NB4 (cell line): ENCODE results near the gene CNTD1.
A peak's percentile ranks its signal among the peaks of the same experiment; 100 is the strongest.
"Not testable (repeated sequence)": the region's sequence is repeated elsewhere in the genome, so short reads cannot be mapped to it uniquely, and the experiment has no call there.

Source experiments
- DNase-seq: peaks from one replicate; pipeline ENCODE4 v3.0.0; 2010; ENCODE audit warnings: low read depth
- H3K4me3 ChIP-seq: one replicate; pipeline ENCODE4 v1.5.1; 2011; ENCODE audit warnings: mild to moderate bottlenecking, low read depth, low read length, moderate library complexity
- MYC ChIP-seq: IDR thresholded peaks from 2 replicates; pipeline ENCODE4 v1.6.1; 2011; ENCODE audit warnings: low read depth, low read length
- POLR2A ChIP-seq: IDR thresholded peaks from 2 replicates; pipeline ENCODE4 v1.6.1; 2011; ENCODE audit warnings: mild to moderate bottlenecking; ENCODE audit not compliant: insufficient read length; ENCODE audit errors: extremely low read depth
- TF ChIP-seq, protein P1 (sequence below): IDR thresholded peaks from 2 replicates; pipeline ENCODE4 v1.6.1; 2011; ENCODE audit warnings: low read depth, low read length
- TF ChIP-seq, protein P2 (sequence below): IDR thresholded peaks from one replicate; pipeline ENCODE4 v1.5.1; 2012; ENCODE audit warnings: low read depth, low read length

CNTD1 gene

DNA sequence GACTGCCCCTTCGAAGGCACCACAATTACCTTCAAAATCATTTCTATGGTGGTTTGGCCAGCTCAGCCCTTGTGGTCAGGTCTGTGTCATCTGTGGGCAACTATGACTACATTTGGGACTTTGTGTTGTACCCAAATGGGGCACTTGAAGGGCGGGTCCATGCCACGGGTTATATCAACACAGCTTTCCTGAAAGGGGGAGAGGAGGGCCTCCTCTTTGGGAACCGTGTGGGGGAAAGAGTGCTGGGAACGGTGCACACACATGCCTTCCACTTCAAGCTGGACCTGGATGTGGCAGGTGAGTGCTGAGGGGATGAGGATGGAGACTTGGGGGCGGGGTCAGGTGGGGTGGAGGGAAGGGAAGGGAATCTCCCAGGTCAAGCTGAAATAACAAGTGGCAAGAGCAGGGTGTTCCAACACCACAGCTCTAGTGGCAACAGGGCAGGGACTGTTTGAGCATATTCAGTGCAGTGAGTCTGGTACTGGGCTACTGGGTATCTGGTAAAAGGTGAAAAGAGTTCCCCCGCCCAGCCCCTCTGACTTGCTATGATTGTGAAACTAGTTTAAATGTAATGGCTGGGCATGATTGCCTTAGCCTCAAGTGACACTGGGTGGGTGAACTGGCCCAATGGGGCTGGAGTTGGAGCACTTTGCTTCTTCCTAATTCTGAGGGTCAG, 47.4 kb downstream of the CNTD1 start:
- DNase-seq, result peak; percentile 38
- TF ChIP-seq, protein P1, sequence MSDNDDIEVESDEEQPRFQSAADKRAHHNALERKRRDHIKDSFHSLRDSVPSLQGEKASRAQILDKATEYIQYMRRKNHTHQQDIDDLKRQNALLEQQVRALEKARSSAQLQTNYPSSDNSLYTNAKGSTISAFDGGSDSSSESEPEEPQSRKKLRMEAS, result no peak
- no peak for TF ChIP-seq MYC
- TF ChIP-seq, protein P2, sequence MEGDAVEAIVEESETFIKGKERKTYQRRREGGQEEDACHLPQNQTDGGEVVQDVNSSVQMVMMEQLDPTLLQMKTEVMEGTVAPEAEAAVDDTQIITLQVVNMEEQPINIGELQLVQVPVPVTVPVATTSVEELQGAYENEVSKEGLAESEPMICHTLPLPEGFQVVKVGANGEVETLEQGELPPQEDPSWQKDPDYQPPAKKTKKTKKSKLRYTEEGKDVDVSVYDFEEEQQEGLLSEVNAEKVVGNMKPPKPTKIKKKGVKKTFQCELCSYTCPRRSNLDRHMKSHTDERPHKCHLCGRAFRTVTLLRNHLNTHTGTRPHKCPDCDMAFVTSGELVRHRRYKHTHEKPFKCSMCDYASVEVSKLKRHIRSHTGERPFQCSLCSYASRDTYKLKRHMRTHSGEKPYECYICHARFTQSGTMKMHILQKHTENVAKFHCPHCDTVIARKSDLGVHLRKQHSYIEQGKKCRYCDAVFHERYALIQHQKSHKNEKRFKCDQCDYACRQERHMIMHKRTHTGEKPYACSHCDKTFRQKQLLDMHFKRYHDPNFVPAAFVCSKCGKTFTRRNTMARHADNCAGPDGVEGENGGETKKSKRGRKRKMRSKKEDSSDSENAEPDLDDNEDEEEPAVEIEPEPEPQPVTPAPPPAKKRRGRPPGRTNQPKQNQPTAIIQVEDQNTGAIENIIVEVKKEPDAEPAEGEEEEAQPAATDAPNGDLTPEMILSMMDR, result no peak
- TF ChIP-seq POLR2A, result no peak

DNA sequence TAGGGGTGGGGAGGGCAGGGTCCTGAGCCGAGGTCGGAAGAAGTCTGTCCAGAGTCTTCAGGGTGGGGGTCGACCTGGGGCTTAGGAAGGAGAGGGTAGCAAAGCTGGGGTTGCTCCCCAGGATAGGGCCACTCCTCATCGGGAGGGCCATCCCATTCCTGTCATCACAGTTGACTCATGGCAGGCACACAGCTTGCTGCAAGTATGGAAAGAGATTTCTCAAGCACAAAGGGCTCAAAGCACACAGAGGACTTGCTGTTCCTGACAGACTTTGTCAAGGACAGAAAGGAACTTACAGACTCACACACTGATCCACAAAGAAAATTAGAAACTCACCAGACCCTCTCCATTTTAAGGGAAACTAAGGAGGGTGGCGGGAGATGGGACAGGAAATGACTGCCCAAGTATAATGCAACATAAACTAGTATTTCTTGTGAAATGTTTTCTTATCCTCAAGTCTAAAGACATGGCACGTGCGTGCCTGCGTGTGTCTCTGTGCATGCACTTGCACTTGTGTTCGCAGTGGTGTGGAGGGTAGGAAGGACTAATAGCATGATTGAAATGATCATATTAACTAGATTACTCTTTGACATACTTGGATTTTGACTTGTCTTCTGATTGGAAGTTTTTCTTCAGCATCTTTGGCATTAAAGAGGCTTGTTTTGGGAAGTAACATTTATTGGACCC, 48.1 kb downstream of the CNTD1 start:
- peak; percentile 33 for DNase-seq
- TF ChIP-seq MYC, result no peak
- TF ChIP-seq, protein P1, result no peak
- no peak overlapping the region for H3K4me3 ChIP-seq

More for the DNA sequence above, 47.4 kb downstream of the CNTD1 start:
- H3K4me3 ChIP-seq, result no peak overlapping the region

DNA sequence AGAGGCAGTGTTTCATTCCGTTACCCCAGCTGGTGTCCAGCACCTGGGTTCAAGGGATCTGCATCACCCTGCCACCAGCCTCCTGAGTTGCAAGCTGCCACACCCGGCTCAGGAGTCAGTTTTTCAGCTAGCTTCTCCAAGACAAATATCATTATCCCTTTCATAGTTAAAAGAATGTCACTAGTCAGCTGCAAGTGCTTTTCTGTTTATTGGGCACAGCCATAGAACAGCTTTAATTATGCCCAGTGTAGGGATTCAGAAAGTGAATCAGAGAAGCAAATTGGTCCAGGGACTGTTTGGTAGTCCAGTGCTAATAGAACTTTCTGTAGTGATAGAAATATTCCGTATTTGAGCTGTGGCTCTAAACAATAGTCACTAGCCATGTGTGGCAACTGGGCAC, 49.4 kb downstream of the CNTD1 start:
- no peak overlapping the region for H3K4me3 ChIP-seq
- TF ChIP-seq MYC (no peak), POLR2A (no peak)
- TF ChIP-seq, protein P2, result no peak
- TF ChIP-seq, protein P1, result no peak
- no peak for DNase-seq

DNA sequence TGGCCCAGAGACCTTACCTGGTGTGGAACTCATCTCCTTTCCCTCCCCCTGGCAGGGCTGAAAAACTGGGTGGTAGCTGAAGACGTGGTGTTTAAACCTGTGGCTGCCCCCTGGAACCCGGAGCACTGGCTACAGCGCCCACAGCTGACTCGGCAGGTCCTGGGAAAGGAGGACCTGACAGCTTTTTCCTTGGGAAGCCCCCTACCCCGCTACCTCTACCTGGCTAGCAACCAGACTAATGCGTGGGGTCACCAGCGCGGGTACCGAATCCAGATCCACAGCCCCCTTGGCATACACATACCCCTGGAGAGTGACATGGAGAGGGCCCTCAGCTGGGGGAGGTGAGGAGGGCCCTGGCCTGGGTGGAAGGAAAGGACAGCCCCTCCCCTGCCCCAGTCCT, 50.4 kb downstream of the CNTD1 start:
- TF ChIP-seq, protein P1, result no peak
- TF ChIP-seq POLR2A, result no peak
- TF ChIP-seq, protein P2, result no peak
- TF ChIP-seq MYC, result no peak
- no peak overlapping the region for H3K4me3 ChIP-seq
- DNase-seq, result no peak

DNA sequence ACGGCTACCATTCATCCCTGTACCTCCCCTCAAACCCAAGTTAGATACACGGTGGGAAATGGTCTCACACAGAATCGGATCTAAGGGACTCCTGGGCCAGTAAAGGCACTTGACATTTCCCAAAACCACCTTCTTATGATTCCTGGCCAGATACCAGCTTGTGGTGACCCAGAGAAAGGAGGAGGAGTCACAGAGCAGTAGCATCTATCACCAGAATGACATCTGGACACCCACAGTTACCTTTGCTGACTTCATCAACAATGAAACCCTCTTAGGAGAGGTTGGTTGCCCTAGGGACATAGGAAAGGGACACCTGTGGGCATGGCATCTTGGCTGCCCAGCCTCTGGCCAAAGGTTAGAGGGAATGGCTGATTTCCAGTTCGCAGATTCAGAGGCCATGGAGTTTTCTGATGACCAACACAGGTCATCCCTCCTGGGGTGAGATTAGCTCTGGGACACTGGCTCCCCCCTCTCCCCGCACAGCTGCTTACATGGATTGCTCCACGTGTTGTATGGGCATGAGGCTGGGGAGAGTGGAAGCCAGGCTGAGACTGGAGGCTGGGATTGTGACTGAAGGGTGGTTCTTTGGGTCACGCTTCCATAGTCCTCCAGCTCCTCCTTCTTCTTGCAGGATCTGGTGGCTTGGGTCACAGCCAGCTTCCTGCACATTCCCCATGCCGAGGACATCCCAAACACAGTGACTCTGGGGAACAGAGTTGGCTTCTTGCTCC, 51.0 kb downstream of the CNTD1 start:
- DNase-seq, result no peak
- no peak for TF ChIP-seq MYC
- TF ChIP-seq, protein P1, result no peak
- no peak for TF ChIP-seq POLR2A
- TF ChIP-seq, protein P2, result no peak
- no peak overlapping the region for H3K4me3 ChIP-seq

DNA sequence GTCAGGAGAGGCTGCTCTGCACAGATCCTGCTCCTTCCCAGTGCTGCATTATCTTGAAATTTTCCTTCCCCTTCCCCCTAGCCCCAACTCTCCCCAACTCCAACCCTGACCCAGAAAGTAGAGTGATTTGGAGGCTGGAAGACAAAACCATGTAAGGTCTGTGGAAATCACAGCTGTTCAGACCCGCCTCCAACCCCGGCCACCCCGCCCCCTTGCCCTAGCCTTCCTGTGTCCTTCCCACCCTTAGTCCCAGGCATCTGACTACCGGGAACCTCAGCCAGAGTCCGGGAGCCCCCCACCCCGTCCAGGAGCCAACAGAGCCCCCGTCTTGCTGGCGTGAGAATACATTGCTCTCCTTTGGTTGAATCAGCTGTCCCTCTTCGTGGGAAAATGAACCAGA, 52.3 kb downstream of the CNTD1 start, which contains the start of gene AOC3:
Gene AOC3 (plus strand): TSS at position 246 of the 400 bp plus-strand sequence. CDS start 145 bp downstream, at position 391.
- DNase-seq, result no peak
- TF ChIP-seq, protein P1, result no peak
- TF ChIP-seq POLR2A (no peak), MYC (no peak)
- TF ChIP-seq, protein P2, result no peak
- H3K4me3 ChIP-seq, result no peak within 1 kb of the TSS

DNA sequence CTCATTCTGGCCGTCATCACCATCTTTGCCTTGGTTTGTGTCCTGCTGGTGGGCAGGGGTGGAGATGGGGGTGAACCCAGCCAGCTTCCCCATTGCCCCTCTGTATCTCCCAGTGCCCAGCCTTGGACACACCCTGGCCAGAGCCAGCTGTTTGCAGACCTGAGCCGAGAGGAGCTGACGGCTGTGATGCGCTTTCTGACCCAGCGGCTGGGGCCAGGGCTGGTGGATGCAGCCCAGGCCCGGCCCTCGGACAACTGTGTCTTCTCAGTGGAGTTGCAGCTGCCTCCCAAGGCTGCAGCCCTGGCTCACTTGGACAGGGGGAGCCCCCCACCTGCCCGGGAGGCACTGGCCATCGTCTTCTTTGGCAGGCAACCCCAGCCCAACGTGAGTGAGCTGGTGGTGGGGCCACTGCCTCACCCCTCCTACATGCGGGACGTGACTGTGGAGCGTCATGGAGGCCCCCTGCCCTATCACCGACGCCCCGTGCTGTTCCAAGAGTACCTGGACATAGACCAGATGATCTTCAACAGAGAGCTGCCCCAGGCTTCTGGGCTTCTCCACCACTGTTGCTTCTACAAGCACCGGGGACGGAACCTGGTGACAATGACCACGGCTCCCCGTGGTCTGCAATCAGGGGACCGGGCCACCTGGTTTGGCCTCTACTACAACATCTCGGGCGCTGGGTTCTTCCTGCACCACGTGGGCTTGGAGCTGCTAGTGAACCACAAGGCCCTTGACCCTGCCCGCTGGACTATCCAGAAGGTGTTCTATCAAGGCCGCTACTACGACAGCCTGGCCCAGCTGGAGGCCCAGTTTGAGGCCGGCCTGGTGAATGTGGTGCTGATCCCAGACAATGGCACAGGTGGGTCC, 52.9 kb downstream of the CNTD1 start:
- DNase-seq, H3K4me3 ChIP-seq: not testable (repeated sequence)
